GM23338 (cell line): Measurements from ENCODE around the gene MSH3.

Experiments used
- EZH2phosphoT487 ChIP-seq: fragments of 200-600 bp; sonication (generic); IDR thresholded peaks from one replicate; pipeline ENCODE4 v1.8.1; 2018; ENCODE audit warnings: antibody characterized with exemption; ENCODE audit not compliant: unreplicated experiment
- TF ChIP-seq, protein P1 (sequence below), 2 experiments: fragments of 200-600 bp in 1 of 2; sonication (generic) in 1 of 2; conservative IDR thresholded peaks; 2 replicates each; pipeline versions ENCODE4 v1.5.1 to v1.6.1; 2016 to 2017; ENCODE audit warnings: antibody characterized with exemption in 2 of 2, low read depth in 2 of 2, mild to moderate bottlenecking in 2 of 2, moderate library complexity in 1 of 2

DNA sequence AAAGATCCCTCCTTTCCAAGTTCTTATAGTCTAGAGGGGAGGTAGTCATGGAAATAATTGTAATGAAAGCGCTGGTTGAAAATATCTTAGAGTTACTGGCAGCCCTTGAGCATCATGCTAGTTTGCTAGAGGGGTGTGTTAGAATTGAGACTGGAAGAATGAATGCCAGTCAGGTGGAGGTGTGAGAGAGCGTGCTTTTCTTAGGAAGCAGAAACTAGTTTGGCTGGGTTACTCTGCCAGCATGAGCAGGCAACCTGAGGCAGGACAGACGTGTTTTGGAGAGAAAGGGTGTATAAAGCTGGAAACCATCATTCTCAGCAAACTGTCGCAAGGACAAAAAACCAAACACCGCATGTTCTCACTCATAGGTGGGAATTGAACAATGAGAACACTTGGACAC lies 43.9 kb downstream of the MSH3 start:
- TF ChIP-seq EZH2phosphoT487, result no peak
- TF ChIP-seq, protein P1, sequence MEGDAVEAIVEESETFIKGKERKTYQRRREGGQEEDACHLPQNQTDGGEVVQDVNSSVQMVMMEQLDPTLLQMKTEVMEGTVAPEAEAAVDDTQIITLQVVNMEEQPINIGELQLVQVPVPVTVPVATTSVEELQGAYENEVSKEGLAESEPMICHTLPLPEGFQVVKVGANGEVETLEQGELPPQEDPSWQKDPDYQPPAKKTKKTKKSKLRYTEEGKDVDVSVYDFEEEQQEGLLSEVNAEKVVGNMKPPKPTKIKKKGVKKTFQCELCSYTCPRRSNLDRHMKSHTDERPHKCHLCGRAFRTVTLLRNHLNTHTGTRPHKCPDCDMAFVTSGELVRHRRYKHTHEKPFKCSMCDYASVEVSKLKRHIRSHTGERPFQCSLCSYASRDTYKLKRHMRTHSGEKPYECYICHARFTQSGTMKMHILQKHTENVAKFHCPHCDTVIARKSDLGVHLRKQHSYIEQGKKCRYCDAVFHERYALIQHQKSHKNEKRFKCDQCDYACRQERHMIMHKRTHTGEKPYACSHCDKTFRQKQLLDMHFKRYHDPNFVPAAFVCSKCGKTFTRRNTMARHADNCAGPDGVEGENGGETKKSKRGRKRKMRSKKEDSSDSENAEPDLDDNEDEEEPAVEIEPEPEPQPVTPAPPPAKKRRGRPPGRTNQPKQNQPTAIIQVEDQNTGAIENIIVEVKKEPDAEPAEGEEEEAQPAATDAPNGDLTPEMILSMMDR (conservative IDR thresholded peaks at IDR 0.05; ENCODE audit: low read depth in 2 of 2), result no peak
